ENCODE measurements around the gene CCDC192.

Gene CCDC192

GRCh38 chr5:127893232-127893631 lies 190.0 kb downstream of the CCDC192 start:
- Histone ChIP-seq H3K9me3 (ENCODE audit: insufficient read depth, low read length) (no peaks in the 10 kb centered on the region), H3K36me3 (replicated peaks; ENCODE audit: low read depth, low read length) (no peaks in the 10 kb centered on the region), H3K27me3 (ENCODE audit: low read depth, low read length) (no peaks in the 10 kb centered on the region), H3K79me2 (ENCODE audit: low read length) (no peaks in the 10 kb centered on the region), H3K4me2 (ENCODE audit: low read length) (no peak overlapping the region), H4K20me1 (ENCODE audit: insufficient read depth, low read length) (no peaks in the 10 kb centered on the region), H3K27ac (ENCODE audit: low read length) (no peak overlapping the region), H3K4me1 (ENCODE audit: low read length) (no peaks in the 10 kb centered on the region), H2AFZ (ENCODE audit: low read depth, low read length) (no peak overlapping the region), H3K4me3 (ENCODE audit: low read length) (no peak overlapping the region), H3K9ac (ENCODE audit: low read length) (no peak overlapping the region)
- TF ChIP-seq, protein P1, sequence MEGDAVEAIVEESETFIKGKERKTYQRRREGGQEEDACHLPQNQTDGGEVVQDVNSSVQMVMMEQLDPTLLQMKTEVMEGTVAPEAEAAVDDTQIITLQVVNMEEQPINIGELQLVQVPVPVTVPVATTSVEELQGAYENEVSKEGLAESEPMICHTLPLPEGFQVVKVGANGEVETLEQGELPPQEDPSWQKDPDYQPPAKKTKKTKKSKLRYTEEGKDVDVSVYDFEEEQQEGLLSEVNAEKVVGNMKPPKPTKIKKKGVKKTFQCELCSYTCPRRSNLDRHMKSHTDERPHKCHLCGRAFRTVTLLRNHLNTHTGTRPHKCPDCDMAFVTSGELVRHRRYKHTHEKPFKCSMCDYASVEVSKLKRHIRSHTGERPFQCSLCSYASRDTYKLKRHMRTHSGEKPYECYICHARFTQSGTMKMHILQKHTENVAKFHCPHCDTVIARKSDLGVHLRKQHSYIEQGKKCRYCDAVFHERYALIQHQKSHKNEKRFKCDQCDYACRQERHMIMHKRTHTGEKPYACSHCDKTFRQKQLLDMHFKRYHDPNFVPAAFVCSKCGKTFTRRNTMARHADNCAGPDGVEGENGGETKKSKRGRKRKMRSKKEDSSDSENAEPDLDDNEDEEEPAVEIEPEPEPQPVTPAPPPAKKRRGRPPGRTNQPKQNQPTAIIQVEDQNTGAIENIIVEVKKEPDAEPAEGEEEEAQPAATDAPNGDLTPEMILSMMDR (IDR thresholded peaks at IDR 0.05; ENCODE audit: low read depth, low read length): no peak
- TF ChIP-seq EZH2phosphoT487 (IDR thresholded peaks at IDR 0.05; ENCODE audit: low read depth): no peak

GRCh38 chr5:127894461-127894860 lies 191.3 kb downstream of the CCDC192 start:
- Histone ChIP-seq H3K4me2 (ENCODE audit: low read length) (no peak overlapping the region), H3K27ac (ENCODE audit: low read length) (no peak overlapping the region), H3K9me3 (ENCODE audit: insufficient read depth, low read length) (no peaks in the 10 kb centered on the region), H4K20me1 (ENCODE audit: insufficient read depth, low read length) (no peaks in the 10 kb centered on the region), H3K27me3 (ENCODE audit: low read depth, low read length) (no peaks in the 10 kb centered on the region), H3K36me3 (replicated peaks; ENCODE audit: low read depth, low read length) (no peaks in the 10 kb centered on the region), H3K79me2 (ENCODE audit: low read length) (no peaks in the 10 kb centered on the region), H3K4me3 (ENCODE audit: low read length) (no peak overlapping the region), H3K4me1 (ENCODE audit: low read length) (no peaks in the 10 kb centered on the region), H3K9ac (ENCODE audit: low read length) (no peak overlapping the region), H2AFZ (ENCODE audit: low read depth, low read length) (no peak overlapping the region)
- TF ChIP-seq, protein P1 (IDR thresholded peaks at IDR 0.05; ENCODE audit: low read depth, low read length): no peak
- no peak for TF ChIP-seq EZH2phosphoT487 (IDR thresholded peaks at IDR 0.05; ENCODE audit: low read depth)

- Histone ChIP-seq H3K36me3 (replicated peaks; ENCODE audit: low read depth, low read length) (no peaks in the 10 kb centered on the region), H3K4me2 (ENCODE audit: low read length) (no peak overlapping the region), H2AFZ (ENCODE audit: low read depth, low read length) (no peak overlapping the region), H3K79me2 (ENCODE audit: low read length) (no peaks in the 10 kb centered on the region), H3K4me3 (ENCODE audit: low read length) (no peak overlapping the region), H3K27ac (ENCODE audit: low read length) (no peak overlapping the region), H4K20me1 (ENCODE audit: insufficient read depth, low read length) (no peaks in the 10 kb centered on the region), H3K27me3 (ENCODE audit: low read depth, low read length) (no peaks in the 10 kb centered on the region), H3K4me1 (ENCODE audit: low read length) (no peaks in the 10 kb centered on the region), H3K9ac (ENCODE audit: low read length) (no peak overlapping the region), H3K9me3 (ENCODE audit: insufficient read depth, low read length) (no peaks in the 10 kb centered on the region)
- TF ChIP-seq, protein P1 (IDR thresholded peaks at IDR 0.05; ENCODE audit: low read depth, low read length): no peak
- no peak for TF ChIP-seq EZH2phosphoT487 (IDR thresholded peaks at IDR 0.05; ENCODE audit: low read depth)
Observed at GRCh38 chr5:127898551-127899213, 195.5 kb downstream of the CCDC192 start.

GRCh38 chr5:127899214-127899610 lies 196.0 kb downstream of the CCDC192 start:
- no peak for TF ChIP-seq EZH2phosphoT487 (IDR thresholded peaks at IDR 0.05; ENCODE audit: low read depth)
- TF ChIP-seq, protein P1 (IDR thresholded peaks at IDR 0.05; ENCODE audit: low read depth, low read length): no peak
- H4K20me1 ChIP-seq (ENCODE audit: insufficient read depth, low read length): no peaks in the 10 kb centered on the region

More at GRCh38 chr5:127899214-127899610, 196.0 kb downstream of the CCDC192 start:
- Histone ChIP-seq H3K27me3 (ENCODE audit: low read depth, low read length) (no peaks in the 10 kb centered on the region), H3K9me3 (ENCODE audit: insufficient read depth, low read length) (no peaks in the 10 kb centered on the region), H2AFZ (ENCODE audit: low read depth, low read length) (no peak overlapping the region), H3K79me2 (ENCODE audit: low read length) (no peaks in the 10 kb centered on the region), H3K36me3 (replicated peaks; ENCODE audit: low read depth, low read length) (no peaks in the 10 kb centered on the region), H3K4me3 (ENCODE audit: low read length) (no peak overlapping the region), H3K27ac (ENCODE audit: low read length) (no peak overlapping the region), H3K4me2 (ENCODE audit: low read length) (no peak overlapping the region), H3K4me1 (ENCODE audit: low read length) (no peaks in the 10 kb centered on the region), H3K9ac (ENCODE audit: low read length) (no peak overlapping the region)
